HepG2 (cell line): ENCODE measurements around the gene CSNK1G1. TPM values are rescaled to one million over a fixed set of nuclear protein-coding genes. Genes with fewer than 3 reads are reported as not detected.

Experiments used
- ESRRA ChIP-seq: sonication (generic); formaldehyde crosslinking; IDR thresholded peaks from 2 replicates; pipeline ENCODE4 v1.5.1; 2020; ENCODE audit warnings: mild to moderate bottlenecking, low read depth, missing genetic modification reagents
- GFI1 ChIP-seq: sonication (generic); formaldehyde crosslinking; IDR thresholded peaks from 2 replicates; pipeline ENCODE4 v1.5.0; 2020; ENCODE audit warnings: missing genetic modification reagents, mild to moderate bottlenecking, borderline replicate concordance
- HNF4G ChIP-seq, 2 experiments: sonication (generic) in 1 of 2; formaldehyde crosslinking in 1 of 2; IDR thresholded peaks; 2 replicates each; pipeline versions ENCODE4 v1.4.0 to v1.6.1; 2011 to 2020; ENCODE audit warnings: borderline replicate concordance in 2 of 2, low read depth in 2 of 2, mild to moderate bottlenecking in 2 of 2, low read length in 1 of 2, missing genetic modification reagents in 1 of 2, moderate library complexity in 1 of 2
- KDM2A ChIP-seq: sonication (generic); formaldehyde crosslinking; IDR thresholded peaks from 2 replicates; pipeline ENCODE4 v1.4.0; 2020; ENCODE audit warnings: low read depth, missing genetic modification reagents, borderline replicate concordance
- KLF11 ChIP-seq: IDR thresholded peaks from 2 replicates; pipeline ENCODE4 v1.6.1; 2016; ENCODE audit warnings: missing compliant biosample characterization
- MBD4 ChIP-seq: IDR thresholded peaks from 2 replicates; pipeline ENCODE4 v1.6.1; 2012; ENCODE audit warnings: low read length, inconsistent platforms, borderline replicate concordance
- NFYC ChIP-seq: IDR thresholded peaks from 2 replicates; pipeline ENCODE4 v1.6.1; 2016; ENCODE audit warnings: missing genetic modification reagents, missing compliant biosample characterization
- SATB2 ChIP-seq: sonication (generic); formaldehyde crosslinking; IDR thresholded peaks from 2 replicates; pipeline ENCODE4 v1.5.0; 2020; ENCODE audit warnings: missing genetic modification reagents
- SRSF4 ChIP-seq: fragments of 200-400 bp; formaldehyde crosslinking; IDR thresholded peaks from one replicate; pipeline ENCODE4 v1.6.1; 2018; ENCODE audit warnings: mild to moderate bottlenecking, low read depth, low read length, moderate library complexity; ENCODE audit not compliant: poor library complexity, severe bottlenecking
- TARDBP ChIP-seq: sonication (generic); formaldehyde crosslinking; IDR thresholded peaks from 2 replicates; pipeline ENCODE4 v1.8.0; 2022; ENCODE audit warnings: mild to moderate bottlenecking, missing genetic modification reagents
- ZBTB10 ChIP-seq: sonication (generic); formaldehyde crosslinking; IDR thresholded peaks from 2 replicates; pipeline ENCODE4 v1.4.0; 2020; ENCODE audit warnings: missing genetic modification reagents, borderline replicate concordance
- ZBTB33 ChIP-seq: sonication (generic); formaldehyde crosslinking; IDR thresholded peaks from 2 replicates; pipeline ENCODE4 v1.4.0; 2020; ENCODE audit warnings: missing genetic modification reagents
- ZFY ChIP-seq: sonication (generic); formaldehyde crosslinking; IDR thresholded peaks from 2 replicates; pipeline ENCODE4 v1.4.0; 2020; ENCODE audit warnings: missing genetic modification reagents
- ZGPAT ChIP-seq: IDR thresholded peaks from 2 replicates; pipeline ENCODE4 v1.6.1; 2016; ENCODE audit warnings: mild to moderate bottlenecking
- ZMYM2 ChIP-seq: sonication (generic); formaldehyde crosslinking; IDR thresholded peaks from 2 replicates; pipeline ENCODE4 v1.8.0; 2022; ENCODE audit warnings: mild to moderate bottlenecking, missing genetic modification reagents
- ZMYM3 ChIP-seq: sonication (generic); formaldehyde crosslinking; IDR thresholded peaks from 2 replicates; pipeline ENCODE4 v1.5.1; 2020; ENCODE audit warnings: mild to moderate bottlenecking, missing genetic modification reagents
- ZNF20 ChIP-seq: sonication (generic); formaldehyde crosslinking; IDR thresholded peaks from 2 replicates; pipeline ENCODE4 v1.4.0; 2020; ENCODE audit warnings: mild to moderate bottlenecking, moderate library complexity, missing genetic modification reagents
- ZNF225 ChIP-seq: sonication (generic); formaldehyde crosslinking; IDR thresholded peaks from 2 replicates; pipeline ENCODE4 v1.4.0; 2020; ENCODE audit warnings: mild to moderate bottlenecking, missing genetic modification reagents
- ZNF558 ChIP-seq: sonication (generic); formaldehyde crosslinking; IDR thresholded peaks from 2 replicates; pipeline ENCODE4 v1.9.0; 2022; ENCODE audit warnings: mild to moderate bottlenecking, missing genetic modification reagents, borderline replicate concordance
- ZNF564 ChIP-seq: sonication (generic); formaldehyde crosslinking; IDR thresholded peaks from 2 replicates; pipeline ENCODE4 v1.8.1; 2023; ENCODE audit warnings: mild to moderate bottlenecking, missing genetic modification reagents
- ZNF746 ChIP-seq: sonication (generic); formaldehyde crosslinking; IDR thresholded peaks from 2 replicates; pipeline ENCODE4 v1.8.0; 2022; ENCODE audit warnings: mild to moderate bottlenecking, missing genetic modification reagents
- ZNF839 ChIP-seq: sonication (generic); formaldehyde crosslinking; IDR thresholded peaks from 2 replicates; pipeline ENCODE4 v1.4.0; 2020; ENCODE audit warnings: missing genetic modification reagents, mild to moderate bottlenecking, borderline replicate concordance
- polyA plus RNA-seq, 8 experiments: library from polyadenylated mRNA; depleted of rRNA in 3 of 8; stranded (reverse) in 7 of 8; unstranded in 1 of 8; fragments of >200 nt; fragmentation: Illumina TruSeq in 4 of 8; extraction: Trizol in 4 of 8; gene quantifications; 2 replicates each; pipeline versions ENCODE4 v1.2.1 to v1.2.3, GENCODE V29; 2011 to 2016; ENCODE audit warnings: low read depth in 4 of 8, missing spikeins in 1 of 8, mixed read lengths in 1 of 8; ENCODE audit not compliant: insufficient read depth in 1 of 8
- total RNA-seq, 5 experiments: library from RNA; depleted of rRNA; stranded (reverse); fragments of >200 nt; fragmentation: Illumina TruSeq; extraction: Trizol; gene quantifications; 2 replicates each; pipeline ENCODE4 v1.2.3, GENCODE V29; 2016; ENCODE audit warnings: low read depth in 1 of 5

The CSNK1G1 gene
- total and polyA plus RNA-seq, 2 of the 13 experiments (the other 11 are each of a cell fraction or from before 2014, with no cell fraction given), result 8.5 to 12.6 TPM

GRCh38 chr15:64162869-64163658, 192.9 kb downstream of the CSNK1G1 start, which contains the start of gene PPIB (continued):
- TF ChIP-seq ZNF839 (no peak), ZNF564 (CRISPR knock-in tag) (no peak; the same call in 1 of the 2 replicates), HNF4G (IDR thresholded peaks at IDR 0.05; ENCODE audit: borderline replicate concordance, low read depth, low read length) (no peak), HNF4G (CRISPR knock-in tag; IDR thresholded peaks at IDR 0.05; ENCODE audit: borderline replicate concordance, low read depth) (no peak), ZBTB33 (no peak; the same call in 1 of the 2 replicates), ZNF746 (CRISPR knock-in tag) (0 out of 2 replicates have a peak, but pooled peaks have one; percentile 24), TARDBP (CRISPR knock-in tag) (0 out of 2 replicates have a peak, but pooled peaks have one; percentile 42), KLF11 (CRISPR knock-in tag) (no peak), ZMYM2 (CRISPR knock-in tag) (no peak), MBD4 (no peak), SRSF4 (no peak), ZMYM3 (no peak), ESRRA (CRISPR knock-in tag) (no peak; the same call in 1 of the 2 replicates), NFYC (CRISPR knock-in tag) (peak; percentile 86), ZFY (CRISPR knock-in tag) (peak; percentile 93), ZNF225 (no peak; the same call in 1 of the 2 replicates), ZNF558 (CRISPR knock-in tag) (no peak), KDM2A (CRISPR knock-in tag) (peak; percentile 93), SATB2 (CRISPR knock-in tag) (no peak), ZNF20 (CRISPR knock-in tag) (no peak), ZGPAT (CRISPR knock-in tag) (peak; percentile 86), ZBTB10 (CRISPR knock-in tag) (no peak), GFI1 (CRISPR knock-in tag) (peak; percentile 80; the same call in 1 of the 2 replicates)
